HG02571 (cell line): ENCODE data around the gene MGAT4C.
"Not testable (repeated sequence)": the region's sequence is repeated elsewhere in the genome, so short reads cannot be mapped to it uniquely, and the experiment has no call there.

Experiments used
- ATAC-seq: cut with Tn5 transposase; IDR thresholded peaks from one replicate; pipeline ENCODE4 v1.9.1; 2021; ENCODE audit warnings: mild to moderate bottlenecking, moderate library complexity; ENCODE audit not compliant: unreplicated experiment

Gene MGAT4C

GRCh38 chr12:86256163-86256562 is at the start of gene MGAT4C:
Gene MGAT4C, minus strand, starts transcription at chr12:86256391.
- ATAC-seq: no peak

GRCh38 chr12:86296396-86296795 is 40.2 kb upstream of the MGAT4C start:
- ATAC-seq: not testable (repeated sequence)

GRCh38 chr12:86293682-86294240 is 37.6 kb upstream of the MGAT4C start:
- ATAC-seq: no peak

GRCh38 chr12:86292480-86292879 is 36.3 kb upstream of the MGAT4C start:
- ATAC-seq: no peak

GRCh38 chr12:86290615-86291014 is 34.4 kb upstream of the MGAT4C start:
- no peak for ATAC-seq

GRCh38 chr12:86286119-86286518 is 29.9 kb upstream of the MGAT4C start:
- ATAC-seq: no peak

GRCh38 chr12:86283620-86284019 is 27.4 kb upstream of the MGAT4C start:
- ATAC-seq: no peak

GRCh38 chr12:86275356-86275755 is 19.2 kb upstream of the MGAT4C start:
- no peak for ATAC-seq

- ATAC-seq: no peak
These were observed 9.1 kb upstream of the MGAT4C start for GRCh38 chr12:86265329-86265695.

- ATAC-seq: no peak
These were observed 8.5 kb upstream of the MGAT4C start for GRCh38 chr12:86264451-86265328.

GRCh38 chr12:86261578-86261977 is 5.4 kb upstream of the MGAT4C start:
- no peak for ATAC-seq

- no peak for ATAC-seq
These were observed 5.0 kb upstream of the MGAT4C start for GRCh38 chr12:86261142-86261541.

GRCh38 chr12:86260183-86260582 is 4.0 kb upstream of the MGAT4C start:
- ATAC-seq: no peak

GRCh38 chr12:86257134-86257533 is 943 bp upstream of the MGAT4C start:
- ATAC-seq: no peak

GRCh38 chr12:86254399-86255107 is 1.6 kb downstream of the MGAT4C start:
- no peak for ATAC-seq

- ATAC-seq: no peak
These were observed 6.3 kb downstream of the MGAT4C start for GRCh38 chr12:86249851-86250250.

GRCh38 chr12:86249276-86249675 is 6.9 kb downstream of the MGAT4C start:
- ATAC-seq: no peak

- no peak for ATAC-seq
These were observed 8.3 kb downstream of the MGAT4C start for GRCh38 chr12:86247871-86248270.

GRCh38 chr12:86241600-86241999 is 14.6 kb downstream of the MGAT4C start:
- no peak for ATAC-seq

- no peak for ATAC-seq
These were observed 21.8 kb downstream of the MGAT4C start for GRCh38 chr12:86234316-86234855.

- ATAC-seq: no peak
These were observed 23.1 kb downstream of the MGAT4C start for GRCh38 chr12:86233126-86233525.
